Suprapubic skin (tissue), 4 donors: Measurements from ENCODE around the gene GPX7.

Experiments
- EP300 ChIP-seq: sonication (generic); formaldehyde crosslinking; IDR thresholded peaks from one replicate; pipeline ENCODE4 v1.6.1; 2017; ENCODE audit warnings: antibody characterized with exemption
- POLR2A ChIP-seq, 2 donors: fragments of 450-650 bp; IDR thresholded peaks; one replicate each; pipeline ENCODE4 v1.6.1; 2017; ENCODE audit warnings: antibody characterized with exemption in 2 of 2, mild to moderate bottlenecking in 2 of 2, moderate library complexity in 2 of 2
- POLR2AphosphoS5 ChIP-seq, 3 donors: sonication (generic); formaldehyde crosslinking; IDR thresholded peaks; one replicate each; pipeline ENCODE4 v1.6.1; 2017; ENCODE audit warnings: antibody characterized with exemption in 3 of 3
- TF ChIP-seq, protein P1 (sequence below), 2 donors: fragments of 200-600 bp in 1 of 2; fragments of 450-650 bp in 1 of 2; sonication (generic) in 1 of 2; IDR thresholded peaks; one replicate each; pipeline ENCODE4 v1.5.1; 2016 to 2019; ENCODE audit warnings: antibody characterized with exemption in 2 of 2, mild to moderate bottlenecking in 1 of 2, moderate library complexity in 1 of 2

DNA sequence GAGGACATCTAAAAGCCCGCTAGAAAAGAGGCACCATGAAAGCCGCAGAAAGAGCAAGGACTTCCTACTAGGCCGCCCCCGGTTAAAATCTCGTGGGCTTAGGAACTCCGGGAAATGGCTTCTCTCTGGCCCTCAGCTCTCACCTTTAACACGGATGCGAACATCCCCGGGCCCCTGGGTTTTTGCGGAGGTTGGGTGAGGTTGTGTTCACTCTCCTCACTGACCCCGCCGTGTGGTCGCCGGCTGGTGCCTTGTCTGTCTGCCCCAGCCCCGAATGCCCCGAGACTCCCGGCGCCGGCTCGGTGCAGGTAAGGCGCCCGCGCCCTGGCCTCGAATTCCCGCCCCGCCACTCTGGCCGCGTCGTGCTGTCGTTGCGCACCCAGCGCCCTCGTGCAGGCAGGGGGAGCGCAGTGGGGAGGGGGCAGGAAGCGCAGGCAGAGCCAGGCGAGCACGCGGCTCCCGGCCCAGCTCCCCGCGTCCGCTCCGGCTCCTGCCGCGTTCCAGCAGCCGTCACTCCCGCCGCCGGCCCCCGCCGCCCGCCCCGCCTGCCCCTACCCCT is 30.6 kb downstream of the GPX7 start, which contains the start of gene SHISAL2A:
- TF ChIP-seq, protein P1, sequence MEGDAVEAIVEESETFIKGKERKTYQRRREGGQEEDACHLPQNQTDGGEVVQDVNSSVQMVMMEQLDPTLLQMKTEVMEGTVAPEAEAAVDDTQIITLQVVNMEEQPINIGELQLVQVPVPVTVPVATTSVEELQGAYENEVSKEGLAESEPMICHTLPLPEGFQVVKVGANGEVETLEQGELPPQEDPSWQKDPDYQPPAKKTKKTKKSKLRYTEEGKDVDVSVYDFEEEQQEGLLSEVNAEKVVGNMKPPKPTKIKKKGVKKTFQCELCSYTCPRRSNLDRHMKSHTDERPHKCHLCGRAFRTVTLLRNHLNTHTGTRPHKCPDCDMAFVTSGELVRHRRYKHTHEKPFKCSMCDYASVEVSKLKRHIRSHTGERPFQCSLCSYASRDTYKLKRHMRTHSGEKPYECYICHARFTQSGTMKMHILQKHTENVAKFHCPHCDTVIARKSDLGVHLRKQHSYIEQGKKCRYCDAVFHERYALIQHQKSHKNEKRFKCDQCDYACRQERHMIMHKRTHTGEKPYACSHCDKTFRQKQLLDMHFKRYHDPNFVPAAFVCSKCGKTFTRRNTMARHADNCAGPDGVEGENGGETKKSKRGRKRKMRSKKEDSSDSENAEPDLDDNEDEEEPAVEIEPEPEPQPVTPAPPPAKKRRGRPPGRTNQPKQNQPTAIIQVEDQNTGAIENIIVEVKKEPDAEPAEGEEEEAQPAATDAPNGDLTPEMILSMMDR (IDR thresholded peaks at IDR 0.05), result no peak
- TF ChIP-seq POLR2AphosphoS5 (IDR thresholded peaks at IDR 0.05) (no peak), POLR2A (IDR thresholded peaks at IDR 0.05) (no peak), EP300 (no peak)
